Stimulated activated CD4-positive, alpha-beta T cell treated with anti-CD3 and anti-CD28 coated beads, Interleukin-4, amount 100 ng/mL, for 4 hours (primary cell): ENCODE data around the gene RNF214.
"Not testable (repeated sequence)": the region's sequence is repeated elsewhere in the genome, so short reads cannot be mapped to it uniquely, and the experiment has no call there.

Source experiments
- DNase-seq, 2 experiments: peaks; one replicate each; pipeline ENCODE4 v3.0.0-alpha.2; 2020

The RNF214 gene

DNA sequence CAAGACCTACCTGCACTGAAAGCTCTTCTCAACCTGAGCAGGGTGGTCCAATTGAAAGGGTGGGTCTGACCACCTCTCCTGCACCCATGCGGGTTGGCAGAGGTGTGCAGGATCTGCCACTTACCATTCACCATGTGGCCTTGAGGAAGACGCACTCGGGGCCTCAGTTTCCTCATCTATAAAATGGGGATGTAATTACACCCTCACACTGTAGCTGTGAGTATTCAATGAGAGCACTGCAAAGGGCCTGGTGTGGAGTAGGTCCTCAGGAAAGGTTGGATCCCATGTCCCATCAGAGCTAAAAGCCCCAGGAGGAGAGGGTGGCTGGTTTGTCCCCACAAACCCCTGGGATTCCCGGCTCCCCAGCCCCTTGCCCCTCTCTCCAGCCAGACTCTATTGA lies 33.9 kb upstream of the RNF214 start:
- no peak for DNase-seq

DNA sequence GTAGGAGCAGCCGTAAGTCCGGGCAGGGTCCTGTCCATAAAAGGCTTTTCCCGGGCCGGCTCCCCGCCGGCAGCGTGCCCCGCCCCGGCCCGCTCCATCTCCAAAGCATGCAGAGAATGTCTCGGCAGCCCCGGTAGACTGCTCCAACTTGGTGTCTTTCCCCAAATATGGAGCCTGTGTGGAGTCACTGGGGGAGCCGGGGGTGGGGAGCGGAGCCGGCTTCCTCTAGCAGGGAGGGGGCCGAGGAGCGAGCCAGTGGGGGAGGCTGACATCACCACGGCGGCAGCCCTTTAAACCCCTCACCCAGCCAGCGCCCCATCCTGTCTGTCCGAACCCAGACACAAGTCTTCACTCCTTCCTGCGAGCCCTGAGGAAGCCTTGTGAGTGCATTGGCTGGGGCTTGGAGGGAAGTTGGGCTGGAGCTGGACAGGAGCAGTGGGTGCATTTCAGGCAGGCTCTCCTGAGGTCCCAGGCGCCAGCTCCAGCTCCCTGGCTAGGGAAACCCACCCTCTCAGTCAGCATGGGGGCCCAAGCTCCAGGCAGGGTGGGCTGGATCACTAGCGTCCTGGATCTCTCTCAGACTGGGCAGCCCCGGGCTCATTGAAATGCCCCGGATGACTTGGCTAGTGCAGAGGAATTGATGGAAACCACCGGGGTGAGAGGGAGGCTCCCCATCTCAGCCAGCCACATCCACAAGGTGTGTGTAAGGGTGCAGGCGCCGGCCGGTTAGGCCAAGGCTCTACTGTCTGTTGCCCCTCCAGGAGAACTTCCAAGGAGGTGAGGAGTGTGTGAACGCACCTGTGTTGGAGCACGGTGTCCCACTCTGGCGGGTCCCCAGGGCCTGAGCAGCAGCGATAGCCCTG lies 33.2 kb upstream of the RNF214 start, which contains the start of gene TAGLN:
Gene TAGLN, plus strand, starts transcription at position 318 of the 863 bp plus-strand sequence. CDS start 3,644 bp downstream, outside the sequence.
- DNase-seq, result no peak

DNA sequence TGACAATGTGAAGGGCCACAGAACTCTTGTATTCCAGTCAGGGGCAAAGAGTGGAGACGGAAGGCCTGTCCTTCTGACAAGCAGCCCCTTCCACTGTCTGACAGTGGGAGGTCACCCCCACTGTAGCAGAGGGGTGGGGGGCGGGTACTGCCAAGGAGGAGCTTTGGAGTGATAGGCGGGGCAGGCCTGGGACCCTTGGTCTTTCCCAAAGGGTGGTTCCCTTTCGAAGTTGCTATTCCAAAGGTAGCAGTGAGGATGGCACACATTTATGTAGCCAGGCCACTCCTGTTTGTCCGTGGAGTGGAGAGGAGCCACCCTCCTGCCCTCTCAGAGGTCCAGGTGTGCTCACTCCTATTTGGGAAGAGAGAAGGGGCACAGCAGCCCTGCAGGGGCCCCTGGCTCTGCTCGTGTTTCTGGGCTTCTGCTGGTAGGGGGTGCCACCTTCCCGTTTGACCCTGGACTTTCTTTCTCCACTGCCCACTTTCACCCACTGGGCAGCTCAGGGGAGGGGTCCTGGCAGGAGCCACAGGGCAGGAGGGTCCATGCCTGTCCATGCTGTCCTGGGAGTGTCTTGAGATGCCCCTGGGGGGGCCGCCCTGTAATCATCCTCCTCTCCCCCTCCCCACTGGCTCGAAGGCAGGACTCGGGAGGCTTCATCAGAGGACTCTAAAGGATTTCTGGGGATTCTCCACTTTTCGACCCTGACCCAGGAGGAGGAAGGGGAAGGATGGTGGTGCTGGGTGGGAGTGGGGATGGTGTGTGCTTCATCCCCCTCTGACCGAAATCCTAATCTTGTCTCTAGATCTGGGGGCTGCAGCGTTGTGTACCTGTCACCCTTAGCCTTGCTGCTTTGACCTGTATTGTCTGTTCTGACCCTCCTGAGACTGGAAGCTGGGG lies 32.3 kb upstream of the RNF214 start:
- no peak for DNase-seq

DNA sequence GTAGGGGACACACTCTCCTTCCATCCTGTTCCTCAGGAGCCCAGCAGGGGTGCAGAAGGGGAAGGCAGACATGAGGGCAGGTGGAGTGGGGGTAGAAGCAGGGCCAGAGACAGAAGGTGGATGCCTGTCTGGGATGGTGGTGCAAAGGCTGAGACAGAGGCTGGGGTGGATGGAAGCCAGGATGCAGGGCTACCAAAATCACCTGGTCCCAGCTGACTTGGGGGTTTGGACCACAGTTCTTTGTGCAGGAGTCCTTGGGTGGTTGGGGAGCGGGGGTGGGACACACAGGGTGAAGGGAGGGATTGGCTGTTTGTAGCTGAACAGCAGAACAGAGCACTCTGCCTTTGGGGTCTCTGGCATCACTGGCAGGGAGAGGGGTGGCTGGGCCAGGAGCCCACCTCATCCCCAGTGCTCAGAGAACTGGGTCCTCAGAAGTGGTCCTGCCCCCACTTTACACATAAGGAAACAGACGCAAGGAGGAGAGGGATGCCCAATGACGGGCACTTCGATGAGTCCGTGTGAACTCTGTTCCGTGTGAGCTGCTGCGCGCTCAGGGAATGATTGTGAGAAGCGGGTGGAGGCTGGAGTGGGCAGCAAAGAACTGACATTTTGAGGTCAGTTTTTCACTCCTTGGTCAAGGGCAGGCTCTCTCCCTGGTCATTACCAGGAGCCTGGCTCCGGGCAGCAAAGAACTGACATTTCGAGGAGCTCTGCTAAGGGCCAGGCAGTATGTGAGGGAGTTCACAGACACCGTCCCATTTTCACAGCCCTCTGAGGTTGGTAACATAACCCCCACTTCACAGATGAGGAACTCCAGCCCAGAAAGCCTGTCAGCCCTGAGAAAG lies 31.4 kb upstream of the RNF214 start:
- DNase-seq, result no peak

DNA sequence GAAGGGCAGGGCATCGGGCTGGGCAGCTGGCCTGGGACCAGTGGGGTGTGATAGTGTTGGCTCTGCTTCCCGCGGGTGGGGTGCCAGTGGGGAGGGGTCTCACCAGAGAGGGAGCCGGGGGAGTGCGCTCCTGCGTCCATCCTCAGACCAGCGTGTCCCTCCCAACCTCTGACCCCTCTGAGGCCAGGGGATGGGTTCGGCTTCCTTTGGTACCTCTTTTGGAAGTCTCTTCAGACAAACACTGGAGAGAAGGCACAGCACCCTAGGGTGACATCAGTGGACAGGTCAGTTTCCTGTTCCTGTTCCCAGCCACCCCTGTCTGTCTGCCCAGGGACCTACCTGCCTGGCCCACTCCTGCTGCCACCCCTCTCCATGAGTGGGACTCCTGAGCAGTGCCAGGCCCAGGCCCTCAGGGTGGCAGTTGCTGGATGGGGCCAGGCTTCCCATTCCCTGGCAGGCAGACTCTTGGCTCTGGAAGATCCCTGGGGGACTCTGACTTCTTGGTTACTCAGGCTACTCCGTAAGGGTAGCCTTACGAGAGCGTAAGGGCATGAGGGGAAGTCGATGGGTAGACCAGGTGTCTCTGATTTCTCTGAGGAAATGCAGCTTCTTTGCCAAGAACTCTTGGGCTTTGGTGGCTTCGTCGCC lies 30.7 kb upstream of the RNF214 start:
- no peak for DNase-seq

DNA sequence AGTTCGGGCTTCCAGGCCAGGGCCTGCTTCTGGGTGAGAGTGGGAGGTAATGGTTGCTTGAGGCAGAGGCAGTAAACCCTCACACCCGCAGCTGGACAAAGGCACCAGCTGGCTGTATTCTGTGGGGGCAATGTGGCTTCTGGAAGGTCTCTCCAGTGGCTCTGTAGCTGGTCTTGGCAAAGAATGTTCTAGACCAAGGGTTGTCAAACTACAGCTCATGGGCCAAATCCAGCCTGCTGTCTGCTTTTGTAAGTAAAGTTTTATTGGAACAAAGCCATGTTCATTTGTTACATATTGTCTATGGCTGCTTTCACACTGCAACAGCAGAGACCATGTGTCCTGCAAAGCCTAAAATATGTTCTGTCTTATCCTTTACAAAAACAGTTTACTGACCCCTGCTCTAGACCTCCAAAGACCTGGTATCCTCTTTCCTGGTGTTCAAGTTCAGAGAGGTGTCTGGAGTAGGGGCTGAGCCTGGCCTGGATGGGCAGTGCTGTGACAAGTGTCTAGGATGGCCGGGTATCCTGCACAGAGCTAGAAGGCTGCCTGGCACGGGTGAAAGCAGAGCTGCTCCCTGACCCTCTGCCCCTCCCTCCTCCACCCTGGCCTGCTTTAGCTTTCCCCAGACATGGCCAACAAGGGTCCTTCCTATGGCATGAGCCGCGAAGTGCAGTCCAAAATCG lies 29.9 kb upstream of the RNF214 start:
- DNase-seq, result no peak

DNA sequence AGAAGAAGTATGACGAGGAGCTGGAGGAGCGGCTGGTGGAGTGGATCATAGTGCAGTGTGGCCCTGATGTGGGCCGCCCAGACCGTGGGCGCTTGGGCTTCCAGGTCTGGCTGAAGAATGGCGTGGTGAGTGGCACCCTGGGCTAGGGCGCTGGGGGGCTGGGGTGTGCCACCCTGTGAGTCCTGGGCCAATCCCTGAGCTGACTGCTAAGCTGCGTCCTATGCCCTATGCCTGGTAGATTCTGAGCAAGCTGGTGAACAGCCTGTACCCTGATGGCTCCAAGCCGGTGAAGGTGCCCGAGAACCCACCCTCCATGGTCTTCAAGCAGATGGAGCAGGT lies 29.4 kb upstream of the RNF214 start:
- no peak for DNase-seq

DNA sequence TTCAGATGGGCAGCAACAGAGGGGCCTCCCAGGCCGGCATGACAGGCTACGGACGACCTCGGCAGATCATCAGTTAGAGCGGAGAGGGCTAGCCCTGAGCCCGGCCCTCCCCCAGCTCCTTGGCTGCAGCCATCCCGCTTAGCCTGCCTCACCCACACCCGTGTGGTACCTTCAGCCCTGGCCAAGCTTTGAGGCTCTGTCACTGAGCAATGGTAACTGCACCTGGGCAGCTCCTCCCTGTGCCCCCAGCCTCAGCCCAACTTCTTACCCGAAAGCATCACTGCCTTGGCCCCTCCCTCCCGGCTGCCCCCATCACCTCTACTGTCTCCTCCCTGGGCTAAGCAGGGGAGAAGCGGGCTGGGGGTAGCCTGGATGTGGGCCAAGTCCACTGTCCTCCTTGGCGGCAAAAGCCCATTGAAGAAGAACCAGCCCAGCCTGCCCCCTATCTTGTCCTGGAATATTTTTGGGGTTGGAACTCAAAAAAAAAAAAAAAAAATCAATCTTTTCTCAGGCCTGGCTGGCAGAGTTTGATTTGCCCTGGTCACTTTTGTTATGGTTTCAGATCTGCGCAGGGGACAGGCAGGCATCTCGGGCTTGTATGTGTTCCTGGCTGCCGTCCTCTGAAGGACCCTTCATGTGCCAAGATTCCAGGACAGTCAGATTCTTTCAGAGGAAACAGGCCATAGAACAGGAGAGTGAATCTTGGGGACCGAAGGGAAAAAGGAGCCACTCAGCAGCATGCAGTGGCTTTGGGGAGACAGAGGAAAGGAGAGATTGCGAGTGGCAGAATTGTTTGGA lies 28.0 kb upstream of the RNF214 start:
- no peak for DNase-seq

DNA sequence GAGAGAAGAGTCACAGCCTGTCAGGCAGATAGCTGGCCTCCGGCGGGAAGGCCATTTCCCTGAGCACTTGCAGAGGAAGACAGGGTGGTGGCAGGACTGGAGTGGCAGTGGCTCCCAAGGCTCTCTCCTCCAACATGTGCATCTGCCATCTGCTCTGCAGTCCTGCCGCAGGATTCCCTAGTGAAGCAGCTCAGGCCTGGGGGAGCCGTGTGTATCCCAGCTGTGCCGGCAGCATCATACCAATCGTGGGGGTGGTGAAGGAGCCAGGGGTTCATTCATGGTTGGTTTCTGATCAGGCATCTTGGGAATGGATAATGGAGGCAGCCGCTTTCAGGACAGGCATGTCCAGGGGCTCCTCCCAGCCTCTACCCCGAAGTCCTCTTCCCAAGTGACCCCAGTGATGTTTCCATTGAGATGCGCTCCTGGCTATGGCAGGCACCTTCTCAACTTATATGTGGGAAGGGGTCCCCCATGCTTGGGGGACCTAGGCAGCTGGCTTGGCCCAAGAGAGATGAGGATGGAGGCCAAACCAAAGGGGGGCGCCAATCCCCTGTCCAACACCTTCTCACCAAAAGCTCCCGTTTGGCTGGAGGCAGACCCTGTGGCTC lies 27.2 kb upstream of the RNF214 start:
- DNase-seq, result no peak

DNA sequence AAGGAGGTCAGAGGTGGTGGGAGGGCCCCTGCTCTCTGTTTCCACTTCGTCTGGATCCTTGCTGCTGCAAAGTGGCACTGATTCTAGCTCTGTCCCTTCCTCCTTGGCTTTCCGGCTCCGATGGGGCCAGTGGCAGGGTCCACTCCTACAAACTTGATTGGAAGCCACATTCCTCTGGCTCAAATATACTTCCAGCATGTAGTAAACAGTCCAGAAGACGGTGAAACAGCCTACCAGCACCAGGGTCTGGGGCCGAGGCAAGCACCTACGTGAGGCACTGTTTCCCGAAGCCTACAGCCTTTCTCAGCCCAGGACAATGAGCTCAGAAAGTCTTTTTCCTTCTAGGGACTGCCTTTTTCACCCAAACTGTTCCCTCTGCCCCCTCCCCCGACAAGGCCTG lies 26.4 kb upstream of the RNF214 start:
- DNase-seq, result not testable (repeated sequence)

DNA sequence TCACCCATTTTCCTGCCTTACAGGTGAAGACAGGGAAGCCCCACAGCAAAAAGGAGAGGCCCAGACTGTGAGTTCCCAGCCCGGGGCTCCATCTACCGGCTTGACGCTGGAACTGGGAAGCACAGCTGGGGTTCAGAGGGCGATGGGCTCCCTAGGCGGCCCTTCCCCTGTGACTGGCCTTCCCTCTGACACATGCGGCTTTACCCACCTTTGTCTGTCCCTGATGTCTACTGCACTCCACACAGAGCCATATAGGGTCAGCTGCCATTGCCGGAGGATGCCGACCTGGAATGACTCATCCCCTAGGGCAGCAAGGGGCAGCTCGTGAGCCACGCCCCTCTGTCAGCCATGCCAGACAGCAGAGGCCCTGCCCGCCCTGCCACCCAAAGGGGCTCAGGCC lies 25.6 kb upstream of the RNF214 start:
- not testable (repeated sequence) for DNase-seq

DNA sequence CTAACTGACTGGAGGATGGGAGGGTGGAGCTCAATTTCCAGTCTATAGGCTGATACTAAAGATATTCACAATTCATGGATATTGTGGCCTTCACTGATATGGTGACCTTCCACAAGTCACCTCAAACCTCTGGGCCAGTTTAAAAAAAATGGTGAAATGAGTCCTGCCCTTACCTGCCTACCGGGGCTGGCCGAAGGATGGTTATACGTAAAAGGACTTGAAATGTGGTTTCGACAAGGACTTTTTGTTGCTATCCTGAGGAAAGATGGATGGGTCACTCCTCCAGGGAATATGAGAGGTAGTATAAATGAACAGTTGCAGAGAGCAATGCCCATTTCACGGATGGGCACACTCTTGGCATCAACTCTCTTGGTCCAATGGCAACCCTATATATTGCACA lies 25.0 kb upstream of the RNF214 start:
- not testable (repeated sequence) for DNase-seq

DNA sequence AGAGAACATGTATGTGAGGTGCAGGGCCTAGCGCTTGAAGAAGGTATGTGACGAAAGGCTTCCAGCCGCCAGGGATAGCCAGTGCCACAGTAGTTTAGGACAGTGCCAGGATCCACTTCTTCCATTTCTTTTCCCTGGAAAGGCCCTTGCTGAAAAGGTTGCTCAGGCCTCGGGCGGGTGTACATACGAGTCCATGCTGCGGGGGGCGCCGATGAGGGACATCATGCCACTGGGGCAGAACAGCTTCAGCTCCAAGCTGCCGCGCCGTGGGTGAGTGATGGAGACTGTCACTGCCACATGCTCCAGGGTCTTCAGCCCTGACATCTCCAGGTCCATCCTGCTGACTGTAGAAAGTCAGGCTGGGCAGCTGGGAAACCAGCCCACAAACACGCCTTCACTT lies 23.8 kb upstream of the RNF214 start:
- not testable (repeated sequence) for DNase-seq

DNA sequence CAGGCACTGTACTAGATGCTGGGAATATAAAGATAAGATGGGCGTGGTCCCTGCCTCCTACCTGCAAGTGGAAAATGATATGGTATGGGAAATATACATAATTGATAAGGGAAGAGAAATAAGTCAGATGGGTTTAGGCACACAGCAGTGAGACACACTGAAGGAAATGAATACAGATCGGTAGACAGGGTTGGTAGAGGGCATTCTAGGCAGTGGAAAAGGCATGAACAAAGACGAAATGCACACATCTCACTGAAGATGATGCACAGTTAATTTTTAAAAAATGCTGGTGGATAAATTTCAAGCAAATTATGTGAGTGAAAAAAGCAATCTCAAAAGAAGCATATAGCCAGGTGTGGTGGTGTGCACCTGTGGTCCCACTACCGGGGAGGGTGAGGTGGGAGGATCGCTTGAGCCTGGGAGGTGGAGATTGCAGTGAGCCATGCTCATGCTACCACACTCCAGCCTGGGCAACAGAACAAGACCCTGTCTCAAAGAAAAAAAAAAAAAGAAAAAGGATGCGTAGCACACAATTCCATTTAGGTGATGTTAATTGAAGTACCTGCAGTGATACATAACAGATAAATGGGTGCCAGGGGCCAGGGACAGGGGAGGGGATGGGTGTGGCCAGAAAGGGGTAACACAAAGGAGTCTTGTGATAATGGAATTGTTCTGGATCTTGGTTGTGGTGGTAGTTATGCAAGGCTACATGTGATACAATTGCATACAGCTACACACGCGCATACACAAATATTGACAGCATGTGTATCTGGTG lies 22.9 kb upstream of the RNF214 start:
- not testable (repeated sequence) for DNase-seq

DNA sequence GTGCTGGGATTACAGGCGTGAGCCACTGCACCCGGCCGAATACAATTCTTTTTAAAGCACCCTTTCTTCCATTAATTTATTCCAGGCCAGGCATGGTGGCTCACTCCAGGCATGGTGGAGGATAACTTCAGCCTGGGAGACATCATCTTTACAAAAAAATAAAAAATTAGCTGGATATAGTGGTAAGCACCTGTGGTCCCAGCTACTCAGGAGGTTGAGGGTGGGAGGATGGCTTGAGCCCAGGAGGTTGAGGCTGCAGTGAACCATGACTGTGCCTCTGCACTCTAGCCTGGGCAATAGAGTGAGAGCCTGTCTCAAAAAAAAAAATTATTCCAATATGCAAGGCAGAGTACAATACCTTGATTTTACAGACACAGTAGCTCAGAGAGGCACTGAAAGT lies 21.9 kb upstream of the RNF214 start:
- DNase-seq, result no peak

DNA sequence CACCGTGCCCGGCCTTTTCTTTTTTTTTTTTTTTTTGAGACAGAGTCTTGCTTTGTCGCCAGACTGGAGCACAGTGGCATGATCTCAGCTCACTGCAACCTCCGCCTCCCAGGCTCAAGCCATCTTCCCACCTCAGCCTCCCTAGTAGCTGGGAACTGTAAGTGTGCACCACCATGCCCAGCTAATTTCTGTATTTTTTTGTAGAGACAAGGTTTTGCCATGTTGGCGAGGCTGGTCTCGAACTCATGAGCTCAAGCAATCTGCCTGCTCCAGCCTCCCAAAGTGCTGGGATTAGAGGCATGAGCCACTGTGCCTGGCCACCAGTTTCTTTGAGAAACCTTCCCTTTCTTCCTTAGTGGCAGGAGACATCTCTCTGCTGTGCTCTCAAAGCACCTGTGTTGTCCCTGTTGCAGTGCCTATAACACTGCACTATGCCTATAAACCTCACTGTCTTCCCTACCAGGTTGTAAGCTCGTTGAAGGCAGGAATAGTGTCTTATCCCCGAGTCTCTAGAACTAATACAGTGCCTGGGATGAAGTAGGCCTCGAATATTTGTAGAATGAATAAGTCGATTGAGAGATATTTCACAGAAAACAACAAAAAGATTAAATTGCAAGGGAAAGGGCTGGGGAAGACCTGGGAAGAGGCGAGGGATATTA lies 19.6 kb upstream of the RNF214 start:
- DNase-seq, result no peak

DNA sequence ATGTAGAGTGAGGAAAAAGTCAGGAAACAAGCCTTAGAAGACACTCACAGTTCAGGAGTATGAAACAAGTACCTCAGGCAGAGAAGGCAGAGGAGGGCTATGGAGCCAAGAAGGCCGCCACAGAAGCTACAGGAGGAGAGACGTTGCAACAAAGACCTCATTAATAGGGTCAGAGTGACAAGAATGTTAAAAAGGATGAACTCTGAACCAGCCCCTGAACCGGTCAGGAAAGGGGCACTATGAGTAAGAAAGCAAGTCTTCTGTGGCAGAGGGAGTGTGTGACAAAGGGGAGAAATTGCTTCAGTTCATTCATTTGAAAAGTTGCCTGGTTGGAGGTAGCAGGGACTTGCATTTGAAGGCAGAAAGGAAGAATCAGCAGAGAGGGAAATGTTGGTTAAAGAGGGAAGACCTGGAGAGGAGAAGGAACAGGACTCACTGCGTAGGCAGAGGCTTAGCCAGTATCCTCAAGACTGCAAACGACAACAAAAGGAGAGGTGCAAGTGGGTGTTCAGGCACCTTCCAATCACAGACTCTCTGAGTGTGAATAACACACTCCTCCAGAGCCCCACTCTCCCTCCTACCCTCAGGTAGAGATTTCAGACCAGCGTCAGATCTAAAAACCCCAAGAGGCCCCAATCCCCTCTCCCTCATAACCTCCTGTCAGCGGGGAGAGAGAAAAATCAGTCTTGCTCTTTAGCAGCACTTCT lies 17.9 kb upstream of the RNF214 start:
- no peak for DNase-seq
